ENCODE measurements around the gene SLF2. TPM values are rescaled to one million over a fixed set of nuclear protein-coding genes. Genes with fewer than 3 reads are reported as not detected.

SLF2 gene
- total and polyA plus RNA-seq, 2 of the 13 experiments (the other 11 are each of a cell fraction or from before 2014, with no cell fraction given): 12.2 to 48.1 TPM

DNA sequence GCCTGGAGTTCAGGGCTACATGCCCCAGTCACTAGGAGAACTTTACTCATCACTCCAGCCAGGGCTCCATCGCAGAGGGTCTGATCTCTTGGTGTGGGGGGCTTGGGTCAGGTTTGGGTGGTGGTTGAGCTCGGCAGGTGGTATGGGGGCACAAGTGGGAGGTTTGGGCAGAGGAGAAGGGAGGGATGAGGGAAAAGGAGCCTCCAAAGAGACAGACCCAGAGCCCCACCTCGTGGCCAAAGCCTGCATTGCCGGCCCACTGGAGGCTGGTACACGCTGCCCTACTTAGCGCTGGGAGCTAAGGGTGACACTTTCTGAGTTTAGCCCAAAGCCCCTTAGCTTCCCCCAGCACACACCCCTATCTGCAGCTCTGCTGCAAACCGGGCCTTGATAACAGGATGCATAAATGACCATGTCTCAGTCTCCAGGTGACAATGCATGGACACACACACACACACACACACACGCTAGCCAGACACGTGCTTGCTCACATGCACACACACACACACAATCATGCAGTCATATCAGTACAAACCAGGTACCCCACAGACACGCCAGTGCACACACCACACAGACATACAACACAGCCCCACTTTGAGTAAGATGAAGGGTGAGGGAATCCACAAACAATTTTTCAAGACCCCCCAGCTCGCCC is 101.6 kb downstream of the SLF2 start (continued):
- TF ChIP-seq SOX6 (IDR thresholded peaks at IDR 0.05) (no peak), SOX6 (CRISPR knock-in tag; IDR thresholded peaks at IDR 0.05) (0 out of 2 replicates have a peak, but pooled peaks have one; percentile 16), PCBP1 (IDR thresholded peaks at IDR 0.05; ENCODE audit: borderline replicate concordance, low read depth, low read length) (0 out of 2 replicates have a peak, but pooled peaks have one; percentile 46)

MicroRNAs within 50 kb of the gene (microRNA counts, 767-probe panel; counts per million panel counts)
- microRNA hsa-miR-608: not detected

Small RNAs within 50 kb of the gene (microRNA-seq; reads per million reads assigned to microRNA genes)
- not detected for gene MIR608

Small RNAs within 50 kb of the gene (small RNA-seq; reads per million reads assigned to genes)
- 0 reads per million in 3 experiments for gene MIR608 (ENCODE audit: insufficient read depth in 2 of 3, insufficient read length in 3 of 3, low read depth in 2 of 3, low replicate concordance in 1 of 3)
- gene RF00019 (ENCODE audit: insufficient read depth in 2 of 3, insufficient read length in 3 of 3, low read depth in 2 of 3, low replicate concordance in 1 of 3): 0 reads per million in 3 experiments

Other genes with a start within 250 kb of the SLF2 start
- not detected in 2 replicates for gene PAX2, start 167.4 kb upstream of the SLF2 start, total RNA-seq (2016; rRNA removed; fragmentation: Illumina TruSeq; extraction: Trizol)
- gene PAX2, start 167.4 kb upstream of the SLF2 start, polyA plus RNA-seq (2011; rRNA removed): not detected in 2 replicates
- 42.9 and 46.2 TPM in 2 replicates for gene SEMA4G, start 56.5 kb downstream of the SLF2 start, total RNA-seq (2016; rRNA removed; fragmentation: Illumina TruSeq; extraction: Trizol)
- gene SEMA4G, start 56.5 kb downstream of the SLF2 start, polyA plus RNA-seq (2011; rRNA removed): 207 and 236 TPM in 2 replicates
- 68.8 and 71.0 TPM in 2 replicates for gene MRPL43, start 74.5 kb downstream of the SLF2 start, total RNA-seq (2016; rRNA removed; fragmentation: Illumina TruSeq; extraction: Trizol)
- 73.7 and 79.1 TPM in 2 replicates for gene MRPL43, start 74.5 kb downstream of the SLF2 start, polyA plus RNA-seq (2011; rRNA removed)
- 16.5 and 21.9 TPM in 2 replicates for gene TWNK, start 74.6 kb downstream of the SLF2 start, total RNA-seq (2016; rRNA removed; fragmentation: Illumina TruSeq; extraction: Trizol)
- gene TWNK, start 74.6 kb downstream of the SLF2 start, polyA plus RNA-seq (2011; rRNA removed): 10.7 and 14.1 TPM in 2 replicates
- gene LZTS2, start 86.8 kb downstream of the SLF2 start, total RNA-seq (2016; rRNA removed; fragmentation: Illumina TruSeq; extraction: Trizol): 60.7 and 65.6 TPM in 2 replicates
- gene LZTS2, start 86.8 kb downstream of the SLF2 start, polyA plus RNA-seq (2011; rRNA removed): 43.6 and 59.7 TPM in 2 replicates
- 0.60 and 0.73 TPM in 2 replicates for gene PDZD7, start 118.2 kb downstream of the SLF2 start, total RNA-seq (2016; rRNA removed; fragmentation: Illumina TruSeq; extraction: Trizol)
- 0.58 and 0.78 TPM in 2 replicates for gene PDZD7, start 118.2 kb downstream of the SLF2 start, polyA plus RNA-seq (2011; rRNA removed)
- gene SFXN3, start 118.3 kb downstream of the SLF2 start, total RNA-seq (2016; rRNA removed; fragmentation: Illumina TruSeq; extraction: Trizol): 11.9 and 16.8 TPM in 2 replicates
- gene SFXN3, start 118.3 kb downstream of the SLF2 start, polyA plus RNA-seq (2011; rRNA removed): 71.5 and 86.1 TPM in 2 replicates
- 18.0 and 27.7 TPM in 2 replicates for gene KAZALD1, start 149.0 kb downstream of the SLF2 start, total RNA-seq (2016; rRNA removed; fragmentation: Illumina TruSeq; extraction: Trizol)
- gene KAZALD1, start 149.0 kb downstream of the SLF2 start, polyA plus RNA-seq (2011; rRNA removed): 16.7 and 16.8 TPM in 2 replicates
- 0.07 TPM in 2 replicates for gene TLX1, start 218.3 kb downstream of the SLF2 start, total RNA-seq (2016; rRNA removed; fragmentation: Illumina TruSeq; extraction: Trizol)
- gene TLX1, start 218.3 kb downstream of the SLF2 start, polyA plus RNA-seq (2011; rRNA removed): 0.20 and 0.26 TPM in 2 replicates

All from HepG2 (cell line).